ENCODE data around the gene KRTAP12-4. TPM values are rescaled to one million over a fixed set of nuclear protein-coding genes. Genes with fewer than 3 reads are reported as not detected.
"Not testable (repeated sequence)": the region's sequence is repeated elsewhere in the genome, so short reads cannot be mapped to it uniquely, and the experiment has no call there.

Gene KRTAP12-4
- total RNA-seq, 1 donor from 2014 or later: not detected

DNA sequence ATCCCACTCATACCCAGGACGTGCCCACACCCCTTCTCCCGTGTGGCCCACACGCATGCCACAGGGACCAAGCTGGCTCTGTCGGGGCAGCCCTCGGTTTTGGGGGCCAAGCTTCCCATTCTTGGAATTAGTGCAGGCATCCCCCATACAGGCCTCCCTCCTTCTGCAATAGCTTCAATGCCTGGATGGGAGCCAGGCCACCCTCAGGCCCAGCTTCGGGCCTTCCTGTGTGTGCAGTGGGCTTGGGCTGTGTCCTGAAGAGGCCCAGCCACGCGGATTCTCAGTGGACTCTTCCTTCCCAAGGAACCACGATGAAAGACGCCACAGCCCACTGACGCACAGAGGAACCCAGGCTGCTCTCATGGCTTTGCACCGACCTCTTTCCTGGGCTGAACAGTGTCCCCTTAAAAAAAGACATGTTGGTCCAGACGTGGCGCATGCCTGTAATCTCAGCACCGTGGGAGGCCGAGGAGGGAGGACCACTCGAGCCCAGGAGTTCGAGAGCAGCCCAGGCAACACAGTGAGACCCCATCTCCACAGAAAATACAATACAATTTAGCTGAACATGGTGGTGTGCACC, 4.8 kb downstream of the KRTAP12-4 start:
- no peak overlapping the region for H3K4me3 Mint-ChIP-seq (ENCODE audit: unreplicated experiment)
- H3K27ac Mint-ChIP-seq (ENCODE audit: unreplicated experiment): no peak overlapping the region
- peaks cover 5% of the 10 kb centered on the region for H3K9me3 Mint-ChIP-seq (ENCODE audit: low read depth)
- no peaks in the 10 kb centered on the region for H3K4me1 Mint-ChIP-seq (ENCODE audit: low read depth)
- H3K27me3 Mint-ChIP-seq (ENCODE audit: low read depth): peaks cover 29% of the 10 kb centered on the region
- no peak for DNase-seq (ENCODE audit: low spot score)
- TF ChIP-seq, protein P1, sequence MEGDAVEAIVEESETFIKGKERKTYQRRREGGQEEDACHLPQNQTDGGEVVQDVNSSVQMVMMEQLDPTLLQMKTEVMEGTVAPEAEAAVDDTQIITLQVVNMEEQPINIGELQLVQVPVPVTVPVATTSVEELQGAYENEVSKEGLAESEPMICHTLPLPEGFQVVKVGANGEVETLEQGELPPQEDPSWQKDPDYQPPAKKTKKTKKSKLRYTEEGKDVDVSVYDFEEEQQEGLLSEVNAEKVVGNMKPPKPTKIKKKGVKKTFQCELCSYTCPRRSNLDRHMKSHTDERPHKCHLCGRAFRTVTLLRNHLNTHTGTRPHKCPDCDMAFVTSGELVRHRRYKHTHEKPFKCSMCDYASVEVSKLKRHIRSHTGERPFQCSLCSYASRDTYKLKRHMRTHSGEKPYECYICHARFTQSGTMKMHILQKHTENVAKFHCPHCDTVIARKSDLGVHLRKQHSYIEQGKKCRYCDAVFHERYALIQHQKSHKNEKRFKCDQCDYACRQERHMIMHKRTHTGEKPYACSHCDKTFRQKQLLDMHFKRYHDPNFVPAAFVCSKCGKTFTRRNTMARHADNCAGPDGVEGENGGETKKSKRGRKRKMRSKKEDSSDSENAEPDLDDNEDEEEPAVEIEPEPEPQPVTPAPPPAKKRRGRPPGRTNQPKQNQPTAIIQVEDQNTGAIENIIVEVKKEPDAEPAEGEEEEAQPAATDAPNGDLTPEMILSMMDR (IDR thresholded peaks at IDR 0.05): no peak
- H3K36me3 Mint-ChIP-seq (ENCODE audit: low read depth): peaks cover 6% of the 10 kb centered on the region

DNA sequence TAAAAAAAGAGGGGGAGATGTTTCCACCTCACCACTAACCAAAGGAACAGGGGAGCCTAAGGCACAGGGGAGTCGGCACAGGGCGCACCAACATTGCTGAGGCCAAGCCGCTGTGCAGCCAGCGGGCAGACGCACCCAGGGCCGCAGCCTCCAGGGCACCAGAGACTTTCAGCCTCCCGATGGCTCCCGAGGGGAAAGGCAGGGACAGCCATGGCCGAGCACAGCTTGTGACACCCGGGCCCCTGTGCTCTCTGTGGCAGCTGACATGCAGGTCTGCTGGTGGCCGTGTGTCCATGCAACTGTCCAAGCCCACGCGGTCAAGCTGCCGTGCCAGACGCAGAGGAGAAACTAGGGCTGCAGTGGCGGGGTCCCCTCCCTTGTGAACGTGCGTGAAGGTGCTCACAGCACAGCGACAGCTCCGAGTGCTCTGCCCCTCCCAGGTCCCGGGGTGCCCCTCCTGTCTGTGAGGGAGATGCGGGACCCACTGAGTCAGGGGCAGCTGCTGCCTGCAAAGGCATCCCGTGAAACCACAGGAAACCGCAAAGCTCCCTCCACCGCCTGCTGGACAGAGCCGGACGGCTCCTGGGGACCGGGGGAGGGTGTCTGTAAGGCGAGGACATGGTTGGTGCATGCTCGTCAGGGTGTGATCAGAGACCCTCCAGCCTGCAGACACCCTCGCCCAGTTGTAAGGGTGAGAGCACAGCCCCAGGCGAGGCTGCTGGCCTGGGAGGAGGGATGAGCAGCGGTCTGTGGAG, 5.7 kb downstream of the KRTAP12-4 start:
- TF ChIP-seq, protein P1 (IDR thresholded peaks at IDR 0.05): no peak
- no peak for DNase-seq (ENCODE audit: low spot score)
- Mint-ChIP-seq H3K27ac (ENCODE audit: unreplicated experiment) (no peak overlapping the region), H3K27me3 (ENCODE audit: low read depth) (peaks cover 26% of the 10 kb centered on the region), H3K36me3 (ENCODE audit: low read depth) (peaks cover 6% of the 10 kb centered on the region), H3K4me3 (ENCODE audit: unreplicated experiment) (no peak overlapping the region), H3K4me1 (ENCODE audit: low read depth) (no peaks in the 10 kb centered on the region), H3K9me3 (ENCODE audit: low read depth) (peaks cover 14% of the 10 kb centered on the region)

DNA sequence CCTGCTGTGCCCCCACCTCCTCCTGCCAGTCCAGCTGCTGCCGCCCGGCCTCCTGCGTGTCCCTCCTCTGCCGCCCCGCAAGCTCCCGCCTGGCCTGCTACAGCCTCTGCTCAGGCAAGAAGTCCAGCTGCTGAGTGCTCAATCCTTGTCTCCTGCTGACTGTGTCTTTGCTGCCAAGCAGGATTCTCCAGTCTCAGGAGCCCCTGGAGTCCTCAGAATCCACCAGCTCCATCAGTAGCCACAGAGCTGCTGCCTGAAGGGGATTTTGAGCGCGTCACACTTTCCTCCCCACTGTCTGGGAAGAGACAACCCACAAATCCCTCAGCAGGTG, 7.3 kb downstream of the KRTAP12-4 start:
- no peak for DNase-seq (ENCODE audit: low spot score)
- H3K27ac Mint-ChIP-seq (ENCODE audit: unreplicated experiment): no peak overlapping the region
- peaks cover 22% of the 10 kb centered on the region for H3K27me3 Mint-ChIP-seq (ENCODE audit: low read depth)
- TF ChIP-seq, protein P1 (IDR thresholded peaks at IDR 0.05): no peak
- H3K9me3 Mint-ChIP-seq (ENCODE audit: low read depth): peaks cover 26% of the 10 kb centered on the region
- no peaks in the 10 kb centered on the region for H3K4me1 Mint-ChIP-seq (ENCODE audit: low read depth)
- peaks cover 6% of the 10 kb centered on the region for H3K36me3 Mint-ChIP-seq (ENCODE audit: low read depth)
- no peak overlapping the region for H3K4me3 Mint-ChIP-seq (ENCODE audit: unreplicated experiment)

DNA sequence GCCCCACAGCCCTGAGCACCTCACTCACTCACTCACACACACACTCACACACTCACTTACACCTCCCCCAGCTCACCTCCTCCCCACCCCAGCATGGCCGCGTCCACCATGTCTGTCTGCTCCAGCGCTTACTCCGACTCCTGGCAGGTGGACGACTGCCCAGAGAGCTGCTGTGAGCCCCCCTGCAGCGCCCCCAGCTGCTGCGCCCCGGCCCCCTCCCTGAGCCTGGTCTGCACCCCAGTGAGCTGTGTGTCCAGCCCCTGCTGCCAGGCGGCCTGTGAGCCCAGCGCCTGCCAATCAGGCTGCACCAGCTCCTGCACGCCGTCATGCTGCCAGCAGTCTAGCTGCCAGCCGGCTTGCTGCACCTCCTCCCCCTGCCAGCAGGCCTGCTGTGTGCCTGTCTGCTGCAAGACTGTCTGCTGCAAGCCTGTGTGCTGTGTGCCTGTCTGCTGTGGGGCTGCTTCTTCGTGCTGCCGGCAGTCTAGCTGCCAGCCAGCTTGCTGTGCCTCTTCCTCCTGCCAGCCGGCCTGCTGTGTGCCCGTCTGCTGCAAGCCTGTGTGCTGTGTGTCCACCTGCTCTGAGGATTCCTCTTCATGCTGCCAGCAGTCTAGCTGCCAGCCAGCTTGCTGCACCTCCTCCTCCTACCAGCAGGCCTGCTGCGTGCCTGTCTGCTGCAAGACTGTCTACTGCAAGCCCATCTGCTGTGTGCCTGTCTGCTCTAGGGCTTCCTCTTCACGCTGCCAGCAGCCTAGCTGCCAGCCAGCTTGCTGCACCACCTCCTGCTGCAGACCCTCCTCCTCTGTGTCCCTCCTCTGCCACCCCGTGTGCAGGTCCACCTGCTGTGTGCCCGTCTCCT, 7.9 kb downstream of the KRTAP12-4 start, which contains the start of gene KRTAP10-11:
KRTAP10-11 (plus strand) TSS at position 49 of the 856 bp plus-strand sequence; CDS start at position 94, 45 bp downstream.
- H3K9me3 Mint-ChIP-seq (ENCODE audit: low read depth): peaks cover 28% of the 10 kb centered on the region
- H3K27ac Mint-ChIP-seq (ENCODE audit: unreplicated experiment); DNase-seq (ENCODE audit: low spot score); H3K4me1 Mint-ChIP-seq (ENCODE audit: low read depth); H3K4me3 Mint-ChIP-seq (ENCODE audit: unreplicated experiment); H3K36me3 Mint-ChIP-seq (ENCODE audit: low read depth): not testable (repeated sequence)
- H3K27me3 Mint-ChIP-seq (ENCODE audit: low read depth): peaks cover 24% of the 10 kb centered on the region

DNA sequence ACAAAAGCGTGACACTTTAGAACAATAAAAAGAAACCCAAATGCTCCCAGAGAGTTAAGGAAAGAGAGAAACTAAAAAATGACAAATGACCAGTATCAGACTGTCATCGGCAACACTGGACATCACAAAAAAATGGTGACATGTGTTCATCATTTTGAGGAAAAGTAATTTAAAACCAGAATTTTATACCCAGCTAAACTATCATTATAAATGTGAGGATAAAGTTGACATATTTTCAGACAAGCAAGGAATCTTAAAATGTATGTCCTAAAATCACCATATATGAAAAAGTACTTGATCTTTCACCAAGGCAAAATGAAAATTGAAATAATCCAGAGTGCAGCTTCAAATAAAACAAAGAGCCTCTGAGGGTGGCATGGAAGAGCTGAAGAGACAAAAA, 9.6 kb downstream of the KRTAP12-4 start:
- Mint-ChIP-seq H3K4me1 (ENCODE audit: low read depth) (no peaks in the 10 kb centered on the region), H3K4me3 (ENCODE audit: unreplicated experiment) (no peak overlapping the region), H3K9me3 (ENCODE audit: low read depth) (peaks cover 36% of the 10 kb centered on the region), H3K36me3 (ENCODE audit: low read depth) (peaks cover 6% of the 10 kb centered on the region), H3K27ac (ENCODE audit: unreplicated experiment) (no peak overlapping the region), H3K27me3 (ENCODE audit: low read depth) (peaks cover 30% of the 10 kb centered on the region)
- TF ChIP-seq, protein P1 (IDR thresholded peaks at IDR 0.05): no peak
- DNase-seq (ENCODE audit: low spot score): no peak
